GM19455 (cell line): ENCODE measurements around the gene MRTO4.
"Not testable (repeated sequence)": the region's sequence is repeated elsewhere in the genome, so short reads cannot be mapped to it uniquely, and the experiment has no call there.

Experiments
- ATAC-seq: cut with Tn5 transposase; IDR thresholded peaks from one replicate; pipeline ENCODE4 v1.9.1; 2021; ENCODE audit not compliant: unreplicated experiment

Gene MRTO4

GRCh38 chr1:19269427-19270342, 18.1 kb downstream of the MRTO4 start:
- not testable (repeated sequence) for ATAC-seq

GRCh38 chr1:19270343-19270730, 18.7 kb downstream of the MRTO4 start:
- ATAC-seq = not testable (repeated sequence)

GRCh38 chr1:19272064-19272463, 20.5 kb downstream of the MRTO4 start:
- ATAC-seq = no peak

GRCh38 chr1:19273106-19273843, 21.7 kb downstream of the MRTO4 start:
- no peak for ATAC-seq

- not testable (repeated sequence) for ATAC-seq
These were observed 22.4 kb downstream of the MRTO4 start for GRCh38 chr1:19273844-19274531.

- ATAC-seq = no peak
These were observed 23.0 kb downstream of the MRTO4 start for GRCh38 chr1:19274636-19275035.

- ATAC-seq = no peak
These were observed 32.3 kb downstream of the MRTO4 start for GRCh38 chr1:19283891-19284290.

- ATAC-seq = no peak
These were observed 33.3 kb downstream of the MRTO4 start for GRCh38 chr1:19284881-19285280.

GRCh38 chr1:19285366-19285765, 33.8 kb downstream of the MRTO4 start:
- not testable (repeated sequence) for ATAC-seq

- ATAC-seq = not testable (repeated sequence)
These were observed 34.2 kb downstream of the MRTO4 start for GRCh38 chr1:19285807-19286206.

- no peak for ATAC-seq
These were observed 36.0 kb downstream of the MRTO4 start for GRCh38 chr1:19287436-19288185.

GRCh38 chr1:19288324-19289241, 37.0 kb downstream of the MRTO4 start, which contains the start of gene AKR7A3:
AKR7A3 (minus strand) TSS chr1:19288770; CDS start chr1:19288709, 61 bp downstream.
- not testable (repeated sequence) for ATAC-seq

- ATAC-seq = no peak
These were observed 37.6 kb downstream of the MRTO4 start for GRCh38 chr1:19289244-19289643.

GRCh38 chr1:19294638-19295037, 43.0 kb downstream of the MRTO4 start:
- no peak for ATAC-seq

- no peak for ATAC-seq
These were observed 48.6 kb downstream of the MRTO4 start for GRCh38 chr1:19300211-19300610.

GRCh38 chr1:19304081-19304480, 52.5 kb downstream of the MRTO4 start:
- not testable (repeated sequence) for ATAC-seq

- ATAC-seq = no peak
These were observed 54.3 kb downstream of the MRTO4 start for GRCh38 chr1:19305880-19306279.

GRCh38 chr1:19306941-19307340, 55.3 kb downstream of the MRTO4 start:
- no peak for ATAC-seq

GRCh38 chr1:19307794-19308508, 56.3 kb downstream of the MRTO4 start:
- no peak for ATAC-seq
